Left cardiac atrium (tissue), 4 donors: ENCODE data around the gene SLC25A44. TPM values are rescaled to one million over a fixed set of nuclear protein-coding genes. Genes with fewer than 3 reads are reported as not detected.

ENCODE experiments used
- ATAC-seq, 2 donors: fragments of 200-7000 bp; cut with Tn5 transposase; one replicate each; pipeline ENCODE4 v1.9.1; 2020; ENCODE audit warnings: mild to moderate bottlenecking in 2 of 2, moderate library complexity in 2 of 2
- DNase-seq: peaks from one replicate; pipeline ENCODE4 v3.0.0-alpha.2; 2020
- intact Hi-C, 2 donors: fragments of 100-400 bp; cut with DNase I; formaldehyde crosslinking; loops; one replicate each; pipeline versions ENCODE4 v1.14.1 to v1.15.1; 2022 to 2023
- total RNA-seq, 2 donors: library from RNA; stranded (reverse); fragmentation: NEBNext Ultra II Directional; extraction: Animal tissue kit (Norgen Biotek cat#: 25700); gene quantifications; one replicate each; pipeline ENCODE4 v1.2.1, GENCODE V29; 2021
- donor health status: DM: no; HTN: yes; CAD: no.
- donor health status: DM: no; HTN: yes; CAD: no; lungs with severe emphysema.
- donor health status: DM: yes; HTN: yes; CAD: no.
- donor health status: Dilated cardiomyopathy.

SLC25A44 gene
- total RNA-seq, 2 donors from 2014 or later, result 16.0 to 23.1 TPM

GRCh38 chr1:156247460-156248322 lies 53.8 kb downstream of the SLC25A44 start, which contains the start of gene PAQR6:
PAQR6 (minus strand) TSS chr1:156248056; CDS start chr1:156246731, 1,325 bp downstream.
- intact Hi-C loops, result no loop called here
- DNase-seq (no peak), ATAC-seq (peak; percentile 29 to 38)

GRCh38 chr1:156248323-156248683 lies 54.4 kb downstream of the SLC25A44 start:
- intact Hi-C loops, result no loop called here
- DNase-seq (no peak), ATAC-seq (no peak)

GRCh38 chr1:156249593-156249992 lies 55.7 kb downstream of the SLC25A44 start:
- DNase-seq (no peak), ATAC-seq (no peak)
- intact Hi-C loops, result no loop called here

- DNase-seq, result no peak
- intact Hi-C loops, result loop anchor here (10.0 kb wide), 2 partner anchors 63 to 73 kb away; no protein-coding TSS in a partner anchor
- peak in 1 of 2 donors; percentile 41 for ATAC-seq
These were observed 57.6 kb downstream of the SLC25A44 start for GRCh38 chr1:156251527-156251926.

- DNase-seq (no peak), ATAC-seq (no peak)
- intact Hi-C loops, result loop anchor here (10.0 kb wide), 2 partner anchors 61 to 71 kb away; no protein-coding TSS in a partner anchor
These were observed 59.7 kb downstream of the SLC25A44 start for GRCh38 chr1:156253634-156254033.

- intact Hi-C loops, result loop anchor here (10.0 kb wide), 2 partner anchors 57 to 67 kb away; no protein-coding TSS in a partner anchor
- ATAC-seq (no peak), DNase-seq (no peak)
These were observed 63.8 kb downstream of the SLC25A44 start for GRCh38 chr1:156257711-156258110.

- no peak for ATAC-seq
- intact Hi-C loops, result loop anchor here (10.0 kb wide), 2 partner anchors 56 to 66 kb away; no protein-coding TSS in a partner anchor
- no peak for DNase-seq
These were observed 65.0 kb downstream of the SLC25A44 start for GRCh38 chr1:156258859-156259258.

GRCh38 chr1:156259805-156260204 lies 65.9 kb downstream of the SLC25A44 start:
- no peak for ATAC-seq
- intact Hi-C loops, result loop anchor here (10.0 kb wide), 2 partner anchors 55 to 65 kb away; no protein-coding TSS in a partner anchor
- DNase-seq, result no peak

- intact Hi-C loops, result no loop called here
- no peak for ATAC-seq
- no peak for DNase-seq
These were observed 67.0 kb downstream of the SLC25A44 start for GRCh38 chr1:156260896-156261295.

Other genes with a start within 250 kb of the SLC25A44 start
- gene ARHGEF2, start 215.6 kb upstream of the SLC25A44 start, total RNA-seq, result 10 to 100 TPM; 63.4 to 70.8 TPM
- gene SSR2, start 173.2 kb upstream of the SLC25A44 start, total RNA-seq, result 100 to 1,000 TPM; 101 to 127 TPM
- gene UBQLN4, start 140.3 kb upstream of the SLC25A44 start, total RNA-seq, result 10 to 100 TPM; 23.6 to 27.2 TPM
- gene LAMTOR2, start 139.3 kb upstream of the SLC25A44 start, total RNA-seq, result 10 to 100 TPM; 48.9 to 54.4 TPM
- gene RAB25, start 132.9 kb upstream of the SLC25A44 start, total RNA-seq, result not detected
- under 1 TPM; 0.15 to 0.42 TPM for gene MEX3A, start 111.6 kb upstream of the SLC25A44 start, total RNA-seq
- 100 to 1,000 TPM; 264 to 384 TPM for gene LMNA, start 79.4 kb upstream of the SLC25A44 start, total RNA-seq
- 1 to 10 TPM; 2.7 to 3.8 TPM for gene SEMA4A, start 40.5 kb upstream of the SLC25A44 start, total RNA-seq
- 10 to 100 TPM; 47.4 to 62.8 TPM for gene PMF1, start 18.9 kb downstream of the SLC25A44 start, total RNA-seq
- gene BGLAP, start 48.1 kb downstream of the SLC25A44 start, total RNA-seq, result under 1 TPM in 1 of 2 donors, not detected in 1; 0.47 TPM
- 1 to 10 TPM in 1 of 2 donors, under 1 TPM in 1; 0.71 to 1.3 TPM for gene PAQR6, start 54.0 kb downstream of the SLC25A44 start, total RNA-seq
- 10 to 100 TPM; 65.9 to 66.4 TPM for gene SMG5, start 88.7 kb downstream of the SLC25A44 start, total RNA-seq
- gene TMEM79, start 90.2 kb downstream of the SLC25A44 start, total RNA-seq, result 1 to 10 TPM; 2.0 to 2.3 TPM
- gene GLMP, start 101.6 kb downstream of the SLC25A44 start, total RNA-seq, result 10 to 100 TPM; 22.7 to 32.2 TPM
- not detected for gene VHLL, start 105.2 kb downstream of the SLC25A44 start, total RNA-seq
- 100 to 1,000 TPM; 125 to 128 TPM for gene CCT3, start 144.2 kb downstream of the SLC25A44 start, total RNA-seq
- 1 to 10 TPM in 1 of 2 donors, not detected in 1; 1.0 TPM for gene TSACC, start 144.4 kb downstream of the SLC25A44 start, total RNA-seq
- not detected for gene RHBG, start 175.1 kb downstream of the SLC25A44 start, total RNA-seq